ENCODE data around the gene SLITRK2.

SLITRK2 gene, protein sequence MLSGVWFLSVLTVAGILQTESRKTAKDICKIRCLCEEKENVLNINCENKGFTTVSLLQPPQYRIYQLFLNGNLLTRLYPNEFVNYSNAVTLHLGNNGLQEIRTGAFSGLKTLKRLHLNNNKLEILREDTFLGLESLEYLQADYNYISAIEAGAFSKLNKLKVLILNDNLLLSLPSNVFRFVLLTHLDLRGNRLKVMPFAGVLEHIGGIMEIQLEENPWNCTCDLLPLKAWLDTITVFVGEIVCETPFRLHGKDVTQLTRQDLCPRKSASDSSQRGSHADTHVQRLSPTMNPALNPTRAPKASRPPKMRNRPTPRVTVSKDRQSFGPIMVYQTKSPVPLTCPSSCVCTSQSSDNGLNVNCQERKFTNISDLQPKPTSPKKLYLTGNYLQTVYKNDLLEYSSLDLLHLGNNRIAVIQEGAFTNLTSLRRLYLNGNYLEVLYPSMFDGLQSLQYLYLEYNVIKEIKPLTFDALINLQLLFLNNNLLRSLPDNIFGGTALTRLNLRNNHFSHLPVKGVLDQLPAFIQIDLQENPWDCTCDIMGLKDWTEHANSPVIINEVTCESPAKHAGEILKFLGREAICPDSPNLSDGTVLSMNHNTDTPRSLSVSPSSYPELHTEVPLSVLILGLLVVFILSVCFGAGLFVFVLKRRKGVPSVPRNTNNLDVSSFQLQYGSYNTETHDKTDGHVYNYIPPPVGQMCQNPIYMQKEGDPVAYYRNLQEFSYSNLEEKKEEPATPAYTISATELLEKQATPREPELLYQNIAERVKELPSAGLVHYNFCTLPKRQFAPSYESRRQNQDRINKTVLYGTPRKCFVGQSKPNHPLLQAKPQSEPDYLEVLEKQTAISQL

DNA sequence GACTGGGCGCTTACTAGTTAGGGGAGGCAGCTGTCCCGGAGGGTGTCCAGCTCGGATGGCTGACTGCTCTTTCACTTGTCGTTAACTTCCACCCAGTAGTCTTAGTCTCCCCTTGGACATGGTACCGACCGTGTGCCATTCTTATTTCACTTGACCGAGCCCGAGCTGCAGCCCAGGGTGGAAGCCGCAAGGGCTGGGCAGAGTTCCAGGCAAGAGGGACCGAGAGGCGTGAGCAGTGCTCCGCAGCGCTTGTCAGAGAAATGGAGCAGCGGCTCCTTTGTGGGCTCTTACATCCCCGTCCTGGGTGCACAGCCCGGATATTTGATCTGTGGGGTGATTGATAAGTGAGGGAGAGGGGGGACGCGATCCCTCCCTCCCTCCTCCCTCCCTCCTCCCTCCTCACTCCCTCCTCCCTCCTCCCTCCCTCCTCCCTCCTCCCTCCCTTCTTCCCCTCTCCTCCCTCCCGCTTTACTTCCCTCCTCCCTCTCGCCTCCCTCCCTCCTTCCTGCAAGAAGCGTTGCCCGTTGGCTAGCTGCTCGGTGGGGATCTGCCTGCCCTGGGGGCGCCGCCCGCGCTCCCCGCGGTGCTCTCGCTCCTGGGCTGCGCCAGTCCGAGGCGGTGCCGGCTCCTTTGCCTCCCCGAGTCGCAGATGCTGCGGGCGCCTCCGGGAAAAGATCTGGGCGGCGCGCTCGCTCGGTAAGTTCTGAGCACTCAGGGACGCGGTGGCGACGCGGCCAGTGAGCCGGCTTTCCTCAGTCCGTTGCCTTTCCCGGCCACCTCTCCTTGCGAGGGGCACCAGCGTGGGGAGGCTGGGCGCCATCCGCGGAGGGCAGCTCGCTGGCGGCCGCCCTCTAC, at the start of gene SLITRK2:
TSS of gene SLITRK2 (plus strand) at position 499 of the 855 bp plus-strand sequence. CDS start 4,597 bp downstream, outside the sequence.
- Mint-ChIP-seq H3K4me1 (no peaks in the 10 kb centered on the region), H3K27me3 (peaks cover 58% of the 10 kb centered on the region), H3K36me3 (no peaks in the 10 kb centered on the region), H3K4me3 (no peak within 1 kb of the TSS), H3K27ac (no peak within 1 kb of the TSS), H3K9me3 (no peaks in the 10 kb centered on the region)
- CTCF ChIA-PET, result no interaction called here
- DNase-seq, result no peak

DNA sequence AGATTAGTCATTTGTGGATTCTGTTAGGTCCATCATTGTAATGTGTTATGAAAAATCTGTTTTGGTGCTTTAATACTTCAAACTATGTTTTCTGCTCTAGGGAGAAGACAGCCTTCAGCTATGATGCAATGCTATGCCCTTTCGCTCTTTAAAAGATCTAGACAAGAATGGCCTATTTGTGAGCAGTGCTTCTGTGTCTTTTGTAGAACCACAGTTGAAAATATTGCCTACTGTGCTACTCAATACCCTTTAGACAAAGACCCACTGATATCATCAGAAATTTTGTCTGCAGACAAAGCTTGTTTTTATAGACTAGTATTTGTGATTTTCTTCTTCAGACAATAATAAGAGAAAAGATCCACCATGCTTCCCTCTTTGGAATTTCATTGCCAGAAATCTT, 44.6 kb upstream of the SLITRK2 start:
- H3K27ac Mint-ChIP-seq, result no peak overlapping the region
- no peak overlapping the region for H3K4me3 Mint-ChIP-seq
- DNase-seq, result no peak
- peaks cover 2% of the 10 kb centered on the region for H3K9me3 Mint-ChIP-seq
- no peaks in the 10 kb centered on the region for H3K4me1 Mint-ChIP-seq
- H3K27me3 Mint-ChIP-seq, result no peaks in the 10 kb centered on the region
- CTCF ChIA-PET, result no interaction called here
- no peaks in the 10 kb centered on the region for H3K36me3 Mint-ChIP-seq

DNA sequence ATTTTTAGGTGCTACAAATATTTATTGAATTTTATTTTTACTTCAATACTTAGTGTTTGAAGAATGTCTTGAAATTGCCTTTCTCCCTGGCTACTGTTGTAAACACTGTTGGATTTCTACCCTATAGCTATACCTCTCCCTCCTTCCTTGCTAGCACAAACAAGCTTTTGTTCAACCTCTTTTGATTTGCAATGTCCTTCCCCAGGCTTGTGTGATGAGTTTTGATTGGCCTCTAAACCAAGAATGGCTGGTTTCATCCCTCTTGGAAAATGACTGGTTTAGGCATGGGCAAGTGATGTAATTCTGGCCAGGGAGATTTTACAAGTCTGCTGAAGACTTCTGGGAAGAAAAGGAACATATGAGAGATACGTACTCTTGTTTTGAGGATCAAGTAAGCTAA, 25.3 kb upstream of the SLITRK2 start:
- H3K36me3 Mint-ChIP-seq, result no peaks in the 10 kb centered on the region

DNA sequence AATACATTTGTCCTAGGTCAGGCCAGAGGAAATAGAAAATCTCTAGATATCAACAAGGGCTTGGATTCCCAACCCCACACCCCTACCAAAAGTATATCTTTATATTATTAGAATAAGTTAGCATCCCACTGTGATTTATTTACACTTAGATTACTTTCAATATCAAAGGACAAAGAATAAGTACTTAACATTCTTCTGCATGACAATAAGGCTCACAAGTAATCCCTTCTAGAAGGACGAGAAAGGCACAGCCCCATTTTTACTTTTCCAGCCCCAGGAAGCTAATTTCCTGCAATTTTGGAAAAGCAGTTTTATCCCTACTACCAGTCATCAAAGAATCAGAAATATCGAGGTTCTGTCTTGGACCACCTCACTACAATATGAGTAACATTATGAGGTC, 14.1 kb upstream of the SLITRK2 start:
- H3K4me3 Mint-ChIP-seq, result no peak overlapping the region
- H3K27ac Mint-ChIP-seq, result no peak overlapping the region
- no peak for DNase-seq
- H3K9me3 Mint-ChIP-seq, result no peaks in the 10 kb centered on the region
- H3K4me1 Mint-ChIP-seq, result no peaks in the 10 kb centered on the region
- H3K36me3 Mint-ChIP-seq, result no peaks in the 10 kb centered on the region
- H3K27me3 Mint-ChIP-seq, result no peaks in the 10 kb centered on the region
- CTCF ChIA-PET, result interaction anchor here (0.5 kb wide), 1 partner anchor 1773 kb away, joined by 3 read pairs; no protein-coding TSS in a partner anchor

More for the DNA sequence above, 25.3 kb upstream of the SLITRK2 start:
- DNase-seq, result no peak
- no peaks in the 10 kb centered on the region for H3K4me1 Mint-ChIP-seq
- CTCF ChIA-PET, result interaction anchor here (0.6 kb wide), 1 partner anchor 884 kb away, joined by 3 read pairs; no protein-coding TSS in a partner anchor
- H3K27me3 Mint-ChIP-seq, result no peaks in the 10 kb centered on the region
- H3K4me3 Mint-ChIP-seq, result no peak overlapping the region
- H3K9me3 Mint-ChIP-seq, result no peaks in the 10 kb centered on the region
- H3K27ac Mint-ChIP-seq, result no peak overlapping the region

DNA sequence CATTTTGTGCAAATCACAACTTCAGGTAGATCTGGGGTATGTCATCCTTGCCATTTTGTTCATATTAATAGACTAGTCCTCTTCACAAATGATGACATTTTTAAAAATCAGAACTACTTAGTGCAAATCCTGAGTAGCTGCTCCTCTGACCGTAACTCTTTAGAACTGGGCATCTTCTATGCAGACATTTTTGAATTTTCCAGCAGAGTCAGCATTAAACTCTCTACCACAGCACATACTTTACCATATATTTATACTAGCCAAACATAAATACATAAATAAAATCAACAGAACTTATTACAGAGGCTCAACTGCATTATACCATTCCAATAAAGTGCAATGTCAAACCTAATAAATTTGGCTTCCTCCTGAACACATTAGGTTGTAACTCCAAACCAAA, 4.5 kb upstream of the SLITRK2 start:
- no peak overlapping the region for H3K4me3 Mint-ChIP-seq
- H3K4me1 Mint-ChIP-seq, result no peaks in the 10 kb centered on the region
- H3K27me3 Mint-ChIP-seq, result peaks cover 18% of the 10 kb centered on the region
- H3K36me3 Mint-ChIP-seq, result no peaks in the 10 kb centered on the region
- no peak overlapping the region for H3K27ac Mint-ChIP-seq
- CTCF ChIA-PET, result no interaction called here
- DNase-seq, result no peak
- H3K9me3 Mint-ChIP-seq, result no peaks in the 10 kb centered on the region

DNA sequence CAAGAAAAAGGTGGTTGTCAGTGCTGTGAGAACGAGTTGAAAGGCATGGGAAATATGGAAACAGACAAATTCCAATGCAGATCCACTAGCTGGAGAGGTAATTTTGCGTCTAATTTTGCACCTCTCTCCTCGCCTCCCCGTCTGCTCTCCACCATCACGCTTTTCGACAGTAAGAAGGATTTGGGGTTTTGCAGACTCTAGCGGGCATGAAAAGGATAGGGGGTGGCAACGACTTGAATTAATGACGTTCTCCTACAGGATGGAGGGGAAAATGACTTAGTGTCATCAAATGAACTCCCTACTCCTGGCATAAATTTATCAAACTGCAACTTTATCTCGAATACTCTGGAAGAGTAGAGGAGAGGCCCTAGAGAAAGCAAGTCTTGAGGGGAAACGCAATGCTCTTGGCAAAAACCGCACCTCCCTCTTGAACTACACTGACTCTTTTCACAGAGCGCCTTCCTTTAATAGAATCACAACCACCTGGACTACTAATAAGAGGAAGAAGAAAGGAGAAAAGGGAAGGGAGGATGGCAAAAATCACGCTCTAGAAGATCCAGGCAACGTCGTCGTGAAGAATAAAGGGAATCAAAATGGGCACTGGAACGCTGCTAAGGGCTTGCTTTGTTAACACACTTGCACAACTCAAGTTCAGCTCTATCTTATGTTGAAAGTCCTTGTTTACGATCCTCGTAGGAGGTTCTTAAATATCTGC, 871 bp upstream of the SLITRK2 start:
- Mint-ChIP-seq H3K4me1 (no peaks in the 10 kb centered on the region), H3K4me3 (no peak overlapping the region), H3K9me3 (no peaks in the 10 kb centered on the region), H3K27me3 (peaks cover 50% of the 10 kb centered on the region), H3K27ac (no peak overlapping the region), H3K36me3 (no peaks in the 10 kb centered on the region)
- CTCF ChIA-PET, result no interaction called here
- DNase-seq, result no peak

DNA sequence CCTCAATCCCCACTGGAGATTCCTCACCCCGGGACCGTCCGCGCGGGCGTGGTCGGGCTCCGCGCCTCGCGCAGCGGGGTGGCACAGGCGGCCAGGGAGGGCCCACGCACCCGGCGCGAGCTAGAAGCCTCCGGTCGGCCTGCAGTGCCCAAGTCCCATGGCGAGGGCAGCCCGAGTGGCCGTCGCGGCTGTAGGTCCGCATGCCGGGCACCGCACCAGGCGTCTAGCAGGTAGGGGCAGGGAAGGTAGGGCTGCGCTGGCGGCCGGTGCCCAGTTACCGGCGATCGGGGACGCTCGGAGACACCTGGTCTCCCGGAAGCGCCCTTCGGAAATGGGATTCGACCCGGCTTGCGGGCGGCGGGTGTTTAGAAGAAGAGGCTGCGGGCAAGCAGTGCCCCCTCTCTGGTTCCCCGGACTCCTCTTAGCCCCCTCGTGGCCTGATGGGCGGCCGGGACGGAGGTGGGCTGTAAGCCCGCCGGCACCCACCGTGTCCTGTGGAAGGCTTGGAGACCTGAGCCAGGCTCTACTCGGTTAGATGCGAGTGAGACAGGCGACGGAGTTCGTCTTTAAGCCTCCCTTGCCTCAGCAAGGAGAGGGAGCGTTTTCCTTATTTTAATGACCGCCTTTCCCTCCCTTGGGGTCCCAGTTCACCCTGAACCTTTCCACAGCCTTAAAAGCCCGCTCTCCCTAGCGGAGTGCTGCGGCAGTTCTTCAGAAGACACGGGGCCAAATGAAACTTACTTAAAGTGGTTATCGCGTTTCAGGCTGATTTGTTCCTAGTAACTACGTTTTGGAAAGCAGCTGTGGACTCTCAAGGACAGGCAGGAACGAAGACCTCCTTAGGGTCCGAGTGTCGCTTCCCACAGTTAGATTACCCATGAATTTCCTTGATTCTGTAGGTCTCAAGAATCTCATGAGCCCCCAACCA, 821 bp downstream of the SLITRK2 start:
- CTCF ChIA-PET, result no interaction called here
- Mint-ChIP-seq H3K4me3 (no peak overlapping the region), H3K36me3 (no peaks in the 10 kb centered on the region), H3K4me1 (no peaks in the 10 kb centered on the region), H3K27ac (no peak overlapping the region), H3K9me3 (no peaks in the 10 kb centered on the region), H3K27me3 (peaks cover 65% of the 10 kb centered on the region)
- DNase-seq, result no peak

DNA sequence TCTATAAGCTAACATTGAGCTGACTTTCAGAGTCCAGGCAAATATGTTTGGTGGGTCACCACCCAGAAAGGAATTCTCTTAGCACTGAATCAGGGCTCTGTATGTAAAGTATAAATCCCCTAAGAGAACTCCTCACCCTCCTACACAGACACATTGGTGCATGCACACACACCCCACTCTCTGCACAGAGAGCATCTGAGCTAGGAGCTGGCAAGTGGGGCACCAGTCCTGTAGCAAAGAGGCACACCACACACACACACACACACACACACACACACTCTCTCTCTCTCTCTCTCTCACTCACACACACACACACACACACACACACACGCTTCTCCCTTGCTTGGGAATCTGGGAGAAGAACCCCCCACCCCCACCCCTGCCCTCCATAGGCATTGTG, 3.2 kb downstream of the SLITRK2 start:
- H3K36me3 Mint-ChIP-seq, result no peaks in the 10 kb centered on the region
- no peak overlapping the region for H3K27ac Mint-ChIP-seq
- CTCF ChIA-PET, result no interaction called here
- H3K9me3 Mint-ChIP-seq, result no peaks in the 10 kb centered on the region
- H3K4me3 Mint-ChIP-seq, result no peak overlapping the region
- peaks cover 65% of the 10 kb centered on the region for H3K27me3 Mint-ChIP-seq
- DNase-seq, result no peak
- H3K4me1 Mint-ChIP-seq, result no peaks in the 10 kb centered on the region

DNA sequence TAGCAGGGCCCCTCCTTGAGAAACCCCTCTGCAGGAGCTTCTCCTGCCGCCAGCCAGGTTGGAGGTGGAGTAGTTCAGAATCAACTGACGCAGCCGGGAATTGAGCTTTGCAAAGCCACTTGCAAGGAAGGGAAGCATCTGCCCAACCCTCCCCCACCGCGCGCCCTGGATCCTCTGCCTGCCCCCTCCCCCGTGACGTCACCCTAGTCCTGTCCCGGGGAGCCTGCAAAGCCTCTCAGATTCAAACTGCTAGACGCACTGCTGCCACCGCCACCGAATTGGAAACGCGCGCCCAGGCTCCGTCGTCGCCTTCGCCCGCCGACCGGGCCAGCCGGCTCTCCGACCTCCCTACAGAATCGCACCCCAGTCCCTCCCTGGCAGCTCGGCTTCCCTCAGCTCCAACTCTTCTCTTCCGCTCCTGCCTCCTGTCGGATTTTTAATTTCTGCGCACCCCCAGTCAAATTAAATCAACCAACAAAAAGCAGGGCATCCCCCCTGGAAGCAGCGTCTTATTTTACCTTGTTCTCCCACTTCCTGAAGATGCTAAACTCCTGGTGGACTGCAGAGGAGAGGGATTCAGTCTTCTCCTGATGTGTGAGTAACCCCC, 3.8 kb downstream of the SLITRK2 start:
- no peak for DNase-seq
- H3K36me3 Mint-ChIP-seq, result no peaks in the 10 kb centered on the region
- no peak overlapping the region for H3K27ac Mint-ChIP-seq
- H3K4me1 Mint-ChIP-seq, result no peaks in the 10 kb centered on the region
- no peaks in the 10 kb centered on the region for H3K9me3 Mint-ChIP-seq
- peaks cover 63% of the 10 kb centered on the region for H3K27me3 Mint-ChIP-seq
- H3K4me3 Mint-ChIP-seq, result no peak overlapping the region
- CTCF ChIA-PET, result no interaction called here

DNA sequence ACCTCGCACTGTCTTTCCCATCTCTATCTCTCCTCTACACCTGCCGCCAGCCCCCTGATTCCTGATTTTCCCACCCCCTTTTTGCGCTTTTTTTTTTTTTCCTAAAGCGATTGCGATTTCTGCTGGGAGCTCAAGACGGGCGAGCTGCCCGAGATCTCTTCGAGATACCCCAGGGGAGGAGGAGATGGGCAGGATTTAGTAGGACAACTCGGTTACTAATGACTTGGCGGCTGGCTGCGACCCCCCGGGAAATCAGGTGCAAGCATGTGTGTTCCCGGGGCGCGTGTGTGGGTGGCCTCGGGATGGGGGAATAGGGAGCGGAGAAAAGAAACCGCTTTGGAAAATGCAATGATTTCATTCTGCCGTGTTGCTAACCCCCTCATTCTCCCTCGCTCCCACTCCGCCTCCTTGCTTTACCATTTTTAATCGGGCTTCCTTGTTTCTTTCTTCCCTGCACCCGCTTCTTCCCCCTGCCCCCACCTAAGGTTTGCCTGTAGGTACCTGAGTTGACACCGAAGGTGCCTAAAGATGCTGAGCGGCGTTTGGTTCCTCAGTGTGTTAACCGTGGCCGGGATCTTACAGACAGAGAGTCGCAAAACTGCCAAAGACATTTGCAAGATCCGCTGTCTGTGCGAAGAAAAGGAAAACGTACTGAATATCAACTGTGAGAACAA, 4.4 kb downstream of the SLITRK2 start:
- no peak for DNase-seq
- no peak overlapping the region for H3K27ac Mint-ChIP-seq
- H3K4me1 Mint-ChIP-seq, result no peaks in the 10 kb centered on the region
- H3K27me3 Mint-ChIP-seq, result peaks cover 56% of the 10 kb centered on the region
- no peaks in the 10 kb centered on the region for H3K36me3 Mint-ChIP-seq
- H3K9me3 Mint-ChIP-seq, result no peaks in the 10 kb centered on the region
- H3K4me3 Mint-ChIP-seq, result no peak overlapping the region
- CTCF ChIA-PET, result no interaction called here

DNA sequence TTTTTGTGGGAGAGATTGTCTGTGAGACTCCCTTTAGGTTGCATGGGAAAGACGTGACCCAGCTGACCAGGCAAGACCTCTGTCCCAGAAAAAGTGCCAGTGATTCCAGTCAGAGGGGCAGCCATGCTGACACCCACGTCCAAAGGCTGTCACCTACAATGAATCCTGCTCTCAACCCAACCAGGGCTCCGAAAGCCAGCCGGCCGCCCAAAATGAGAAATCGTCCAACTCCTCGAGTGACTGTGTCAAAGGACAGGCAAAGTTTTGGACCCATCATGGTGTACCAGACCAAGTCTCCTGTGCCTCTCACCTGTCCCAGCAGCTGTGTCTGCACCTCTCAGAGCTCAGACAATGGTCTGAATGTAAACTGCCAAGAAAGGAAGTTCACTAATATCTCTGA, 5.5 kb downstream of the SLITRK2 start:
- DNase-seq, result no peak
- Mint-ChIP-seq H3K36me3 (no peaks in the 10 kb centered on the region), H3K4me3 (no peak overlapping the region), H3K27me3 (peaks cover 47% of the 10 kb centered on the region), H3K27ac (no peak overlapping the region), H3K9me3 (no peaks in the 10 kb centered on the region), H3K4me1 (no peaks in the 10 kb centered on the region)
- CTCF ChIA-PET, result no interaction called here

DNA sequence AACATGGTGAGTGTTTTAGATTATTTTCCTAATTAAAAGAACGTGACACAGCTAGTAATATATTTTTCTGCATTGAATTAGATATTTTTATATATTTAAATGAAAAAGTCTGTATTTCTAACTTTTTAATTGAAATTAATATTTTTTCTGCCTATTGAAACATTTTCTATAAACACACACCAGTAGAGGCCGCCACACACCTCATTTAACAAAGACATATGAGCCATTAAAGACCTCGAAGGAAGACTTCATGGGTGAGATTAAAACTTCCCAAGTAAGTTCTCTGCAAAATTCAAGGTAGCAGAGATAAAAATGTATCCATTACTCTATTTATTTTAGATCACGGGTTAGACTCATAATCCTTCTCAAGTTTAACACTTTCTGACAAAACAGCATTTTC, 8.3 kb downstream of the SLITRK2 start:
- no peaks in the 10 kb centered on the region for H3K4me1 Mint-ChIP-seq
- H3K4me3 Mint-ChIP-seq, result no peak overlapping the region
- DNase-seq, result no peak
- peaks cover 23% of the 10 kb centered on the region for H3K27me3 Mint-ChIP-seq
- H3K9me3 Mint-ChIP-seq, result no peaks in the 10 kb centered on the region
- no peaks in the 10 kb centered on the region for H3K36me3 Mint-ChIP-seq
- H3K27ac Mint-ChIP-seq, result no peak overlapping the region
- CTCF ChIA-PET, result no interaction called here
